HCT116 (cell line): Measurements from ENCODE around the gene WBP1L. TPM values are rescaled to one million over a fixed set of nuclear protein-coding genes. Genes with fewer than 3 reads are reported as not detected.

Experiments used
- ATAC-seq: fragments of 200-7000 bp; cut with Tn5 transposase; 2 replicates; pipeline ENCODE4 v1.9.1; 2020; ENCODE audit warnings: mild to moderate bottlenecking, moderate library complexity
- BruUV-seq: library from RNA; stranded (reverse); fragments of 400-500 nt; replicated peaks from 2 replicates; lab custom pipeline; 2021; lab: Mats Ljungman, UMichigan
- CTCF ChIA-PET: fragments of 300-600 bp; sonication (Branson Sonifier 250); formaldehyde crosslinking; loops from one replicate; lab custom pipeline; 2021; ENCODE audit warnings: antibody characterized with exemption; lab: Charles Lee
- POLR2A ChIA-PET: fragments of 300-600, 350-600 bp; sonication (Branson Sonifier 250); formaldehyde crosslinking; loops from one replicate; lab custom pipeline; 2021; ENCODE audit warnings: antibody characterized with exemption; lab: Charles Lee
- RAD21 ChIA-PET, 2 experiments: fragments of 300-600 bp; sonication (Branson Sonifier 250); formaldehyde crosslinking; loops; one replicate each; lab custom pipeline; 2023; ENCODE audit warnings: low total read pairs in 2 of 2; ENCODE audit not compliant: uncharacterized antibody in 2 of 2, unreplicated experiment in 2 of 2, low non-redundant PET in 1 of 2; lab: Charles Lee
- DNase-seq: peaks from one replicate; pipeline ENCODE4 v3.0.0-alpha.2; 2010; ENCODE audit warnings: low read depth, low spot score
- H2AFZ ChIP-seq: fragments of 200-600 bp; shearing (Covaris generic), sonication (generic); 2 replicates; pipeline ENCODE4 v1.6.1; 2017; ENCODE audit warnings: low read depth, mixed run types, mixed read lengths, antibody characterized with exemption, low read length; ENCODE audit not compliant: poor library complexity, severe bottlenecking
- H3K27ac ChIP-seq: 2 replicates; pipeline ENCODE4 v1.5.1; 2012; ENCODE audit warnings: low read depth, low read length
- H3K27me3 ChIP-seq: fragments of 200-600 bp; sonication (generic); 2 replicates; pipeline ENCODE4 v1.6.1; 2016; ENCODE audit warnings: mixed run types, low read length, mixed read lengths; ENCODE audit not compliant: insufficient read depth
- H3K36me3 ChIP-seq, 2 experiments: fragments of 200-500 bp in 1 of 2; fragments of 200-600 bp in 1 of 2; sonication (Bioruptor generic) in 1 of 2; sonication (generic) in 1 of 2; 2 replicates each; pipeline versions ENCODE4 v1.5.1 to v1.6.1; 2014 to 2016; ENCODE audit warnings: low read length in 2 of 2, inconsistent platforms in 1 of 2, mixed read lengths in 1 of 2, mixed run types in 1 of 2; ENCODE audit not compliant: insufficient read depth in 2 of 2, control insufficient read depth in 1 of 2
- H3K4me1 ChIP-seq, 2 experiments: fragments of 200-600 bp in 1 of 2; sonication (generic) in 1 of 2; 2 replicates each; pipeline versions ENCODE4 v1.5.1 to v1.6.1; 2012 to 2017; ENCODE audit warnings: low read length in 2 of 2, inconsistent platforms in 1 of 2, mild to moderate bottlenecking in 1 of 2, mixed read lengths in 1 of 2, mixed run types in 1 of 2, moderate library complexity in 1 of 2; ENCODE audit not compliant: insufficient read depth in 2 of 2, control insufficient read depth in 1 of 2
- H3K4me2 ChIP-seq: fragments of 200-600 bp; sonication (generic); 2 replicates; pipeline ENCODE4 v1.6.1; 2017; ENCODE audit warnings: mixed run types, low read length, mixed read lengths
- H3K4me3 ChIP-seq, 2 experiments: fragments of 200-600 bp in 1 of 2; sonication (generic) in 1 of 2; replicated peaks in 1 of 2; 2 replicates each; pipeline ENCODE4 v1.5.1; 2011 to 2016; ENCODE audit warnings: low read length in 2 of 2, control low read depth in 1 of 2, low read depth in 1 of 2, mild to moderate bottlenecking in 1 of 2, mixed read lengths in 1 of 2, mixed run types in 1 of 2
- H3K79me2 ChIP-seq: fragments of 200-600 bp; sonication (generic); 2 replicates; pipeline ENCODE4 v1.6.1; 2017; ENCODE audit warnings: mild to moderate bottlenecking, mixed run types, low read length, moderate library complexity, mixed read lengths; ENCODE audit not compliant: insufficient read depth
- H3K9ac ChIP-seq: fragments of 200-600 bp; sonication (generic); 2 replicates; pipeline ENCODE4 v1.6.1; 2016; ENCODE audit warnings: low read length, mixed read lengths
- H3K9me2 ChIP-seq: fragments of 200-600 bp; sonication (generic), shearing (Covaris generic); 2 replicates; pipeline ENCODE4 v1.6.1; 2017; ENCODE audit warnings: mixed run types, mild to moderate bottlenecking, moderate library complexity; ENCODE audit not compliant: insufficient read depth
- H3K9me3 ChIP-seq, 2 experiments: fragments of 200-500 bp in 1 of 2; fragments of 200-600 bp in 1 of 2; sonication (Bioruptor generic) in 1 of 2; sonication (generic) in 1 of 2; 2 replicates each; pipeline ENCODE4 v1.6.1; 2014 to 2017; ENCODE audit warnings: low read length in 2 of 2, mixed read lengths in 2 of 2, inconsistent platforms in 1 of 2, low read depth in 1 of 2, mild to moderate bottlenecking in 1 of 2, mixed run types in 1 of 2, moderate library complexity in 1 of 2; ENCODE audit not compliant: control insufficient read depth in 1 of 2, insufficient read depth in 1 of 2
- H4K20me1 ChIP-seq: fragments of 200-600 bp; sonication (generic), shearing (Covaris generic); 2 replicates; pipeline ENCODE4 v1.6.1; 2017; ENCODE audit warnings: mixed run types, mild to moderate bottlenecking, moderate library complexity; ENCODE audit not compliant: insufficient read depth
- CTCF ChIP-seq, 3 experiments: fragments of 200-600 bp in 1 of 3; sonication (generic) in 1 of 3; IDR thresholded peaks in 2 of 3; conservative IDR thresholded peaks in 1 of 3; 2 replicates each; pipeline ENCODE4 v1.5.1; 2012 to 2017; ENCODE audit warnings: low read depth in 2 of 3, low read length in 2 of 3, antibody characterized with exemption in 1 of 3, borderline replicate concordance in 1 of 3, control low read depth in 1 of 3, mild to moderate bottlenecking in 1 of 3, mixed read lengths in 1 of 3, mixed run types in 1 of 3, moderate library complexity in 1 of 3; ENCODE audit not compliant: insufficient read depth in 1 of 3
- ELF1 ChIP-seq: IDR thresholded peaks from 2 replicates; pipeline ENCODE4 v1.6.1; 2012; ENCODE audit warnings: low read depth, borderline replicate concordance
- POLR2A ChIP-seq: IDR thresholded peaks from 2 replicates; pipeline ENCODE4 v1.7.0; 2011; ENCODE audit warnings: borderline replicate concordance; ENCODE audit not compliant: insufficient read depth, insufficient read length; ENCODE audit errors: extremely low read depth
- RAD21 ChIP-seq: IDR thresholded peaks from 2 replicates; pipeline ENCODE4 v1.6.1; 2012; ENCODE audit warnings: low read depth, mild to moderate bottlenecking
- SIN3A ChIP-seq: IDR thresholded peaks from 2 replicates; pipeline ENCODE4 v1.6.1; 2012; ENCODE audit warnings: low read depth
- SRF ChIP-seq: IDR thresholded peaks from 2 replicates; pipeline ENCODE4 v1.6.1; 2012; ENCODE audit warnings: low read depth
- TCF7L2 ChIP-seq: IDR thresholded peaks from 2 replicates; pipeline ENCODE4 v1.7.0; 2011; ENCODE audit warnings: borderline replicate concordance, inconsistent platforms; ENCODE audit not compliant: insufficient read depth, insufficient read length; ENCODE audit errors: extremely low read depth
- intact Hi-C: fragments of 100-400 bp; cut with micrococcal nuclease; formaldehyde crosslinking; loops from 2 replicates; pipeline ENCODE4 v1.10.0; 2022
- total RNA-seq: library from RNA; stranded (reverse); gene quantifications from one replicate; pipeline ENCODE4 v1.2.1, GENCODE V29; 2021; ENCODE audit not compliant: unreplicated experiment
- TF ChIP-seq, protein P1 (sequence below): IDR thresholded peaks from 2 replicates; pipeline ENCODE4 v1.6.1; 2012

WBP1L gene
- total RNA-seq, 1 experiment from 2014 or later = 25.2 TPM

DNA sequence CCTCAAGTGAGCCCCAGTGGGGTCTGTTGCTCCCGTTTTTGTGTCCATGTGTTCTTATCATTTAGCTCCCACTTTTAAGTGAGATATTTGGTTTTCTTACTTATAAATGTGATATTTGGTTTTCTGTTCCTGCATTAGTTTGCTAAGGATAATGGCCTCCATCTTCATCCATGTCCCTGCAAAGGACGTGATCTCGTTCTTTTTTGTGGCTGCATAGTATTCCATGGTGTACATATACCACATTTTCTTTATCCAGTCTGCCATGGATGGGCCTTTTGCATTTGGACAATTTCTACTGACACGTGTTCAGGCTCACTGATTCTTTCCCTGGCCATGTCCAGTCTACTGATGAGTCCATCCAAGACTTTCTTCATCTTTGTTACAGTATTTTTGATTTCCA, 19.8 kb upstream of the WBP1L start:
- no TSS peak for BruUV-seq

GRCh38 chr10:102726274-102726673, 17.5 kb upstream of the WBP1L start:
- no peaks in the 10 kb centered on the region for H3K27me3 ChIP-seq
- H2AFZ ChIP-seq = no peak overlapping the region
- H3K4me2 ChIP-seq = no peak overlapping the region
- no peak overlapping the region for H3K27ac ChIP-seq
- no peak for DNase-seq
- BruUV-seq = no TSS peak
- RAD21 ChIA-PET = no interaction called here
- no peaks in the 10 kb centered on the region for H4K20me1 ChIP-seq
- no peak for TF ChIP-seq TCF7L2
- TF ChIP-seq CTCF (IDR thresholded peaks at IDR 0.05 in 2 of 3, conservative IDR thresholded peaks at IDR 0.05 in 1 of 3; ENCODE audit: borderline replicate concordance in 1 of 3, insufficient read depth in 1 of 3, low read depth in 2 of 3, low read length in 2 of 3) = no peak
- TF ChIP-seq, protein P1, sequence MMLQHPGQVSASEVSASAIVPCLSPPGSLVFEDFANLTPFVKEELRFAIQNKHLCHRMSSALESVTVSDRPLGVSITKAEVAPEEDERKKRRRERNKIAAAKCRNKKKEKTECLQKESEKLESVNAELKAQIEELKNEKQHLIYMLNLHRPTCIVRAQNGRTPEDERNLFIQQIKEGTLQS = no peak
- TF ChIP-seq SRF = no peak
- TF ChIP-seq POLR2A = no peak
- TF ChIP-seq ELF1 = no peak
- intact Hi-C loops = loop anchor here (5.0 kb wide), 3 partner anchors 191 to 606 kb away; partner anchors contain the start of gene CNNM2
- peaks cover 16 to 22% of the 10 kb centered on the region in 2 experiments; a peak in 2 of 4 replicates for H3K36me3 ChIP-seq
- no peak for ATAC-seq
- H3K79me2 ChIP-seq = peaks cover 14% of the 10 kb centered on the region
- no peaks in the 10 kb centered on the region for H3K9me2 ChIP-seq
- no peak overlapping the region for H3K9ac ChIP-seq
- CTCF ChIA-PET = interaction anchor here (1.5 to 1.6 kb wide), 2 partner anchors 12 to 175 kb away, joined by 6 to 8 read pairs; partner anchors contain the start of genes ARL3 and SFXN2
- no peak overlapping the region for H3K4me3 ChIP-seq
- no peaks in the 10 kb centered on the region for H3K4me1 ChIP-seq
- POLR2A ChIA-PET = no interaction called here
- H3K9me3 ChIP-seq = no peaks in the 10 kb centered on the region

More for the DNA sequence above, 19.8 kb upstream of the WBP1L start:
- Histone ChIP-seq H3K27ac (no peak overlapping the region), H3K4me1 (no peaks in the 10 kb centered on the region), H3K27me3 (no peaks in the 10 kb centered on the region), H3K4me3 (no peak overlapping the region), H3K9me2 (no peaks in the 10 kb centered on the region), H3K9me3 (no peaks in the 10 kb centered on the region), H2AFZ (no peak overlapping the region), H3K79me2 (peaks cover 19% of the 10 kb centered on the region), H3K4me2 (no peak overlapping the region), H3K36me3 (peaks cover 8 to 10% of the 10 kb centered on the region in 2 experiments; a peak in 2 of 4 replicates), H3K9ac (no peak overlapping the region), H4K20me1 (no peaks in the 10 kb centered on the region)
- POLR2A ChIA-PET = no interaction called here
- no peak for DNase-seq
- CTCF ChIA-PET = no interaction called here
- ATAC-seq = no peak
- RAD21 ChIA-PET = no interaction called here
- intact Hi-C loops = no loop called here
- TF ChIP-seq RAD21 = no peak
- no peak for TF ChIP-seq SIN3A
